K562 treated with DMSO at 1 percent for 24 hours (cell line): Measurements from ENCODE around the gene USP17L28. TPM values are rescaled to one million over a fixed set of nuclear protein-coding genes. Genes with fewer than 3 reads are reported as not detected.

Experiments used
- total RNA-seq: library from RNA; unstranded; fragments of 300-600 nt; gene quantifications from 2 replicates; pipeline ENCODE4 v1.2.3, GENCODE V29; 2022; ENCODE audit warnings: low read depth; ENCODE audit not compliant: insufficient read depth

The USP17L28 gene
- not detected in 2 replicates for total RNA-seq

GRCh38 chr4:9348593-9348992 is at the start of gene USP17L28:
Gene USP17L28 (plus strand): TSS chr4:9348893. CDS start chr4:9348893, 0 bp downstream.

GRCh38 chr4:9324865-9325264 is 23.8 kb upstream of the USP17L28 start, which contains the start of gene USP17L24:
Gene USP17L24 (plus strand): TSS chr4:9325165. CDS start chr4:9325165, 0 bp downstream.

GRCh38 chr4:9329611-9330010 is 19.1 kb upstream of the USP17L28 start, which contains the start of gene USP17L25:
Gene USP17L25 (plus strand): TSS chr4:9329911. CDS start chr4:9329911, 0 bp downstream.

GRCh38 chr4:9334358-9334757 is 14.3 kb upstream of the USP17L28 start, which contains the start of gene USP17L26:
Gene USP17L26 (plus strand): TSS chr4:9334658. CDS start chr4:9334658, 0 bp downstream.

GRCh38 chr4:9339103-9339502 is 9.6 kb upstream of the USP17L28 start, which contains the start of gene USP17L5:
Gene USP17L5 (plus strand): TSS chr4:9339403. CDS start chr4:9339403, 0 bp downstream.

GRCh38 chr4:9343848-9344247 is 4.8 kb upstream of the USP17L28 start, which contains the start of gene USP17L27:
Gene USP17L27 (plus strand): TSS chr4:9344148. CDS start chr4:9344148, 0 bp downstream.

GRCh38 chr4:9353338-9353737 is 4.6 kb downstream of the USP17L28 start, which contains the start of gene USP17L29:
Gene USP17L29 (plus strand): TSS chr4:9353638. CDS start chr4:9353638, 0 bp downstream.

GRCh38 chr4:9362829-9363228 is 14.1 kb downstream of the USP17L28 start, which contains the start of gene USP17L30:
Gene USP17L30 (plus strand): TSS chr4:9363129. CDS start chr4:9363129, 0 bp downstream.

Other genes with a start within 250 kb of the USP17L28 start
- gene FAM90A26, start 178.5 kb upstream of the USP17L28 start, total RNA-seq: not detected in 2 replicates
- not detected in 2 replicates for gene USP17L10, start 138.2 kb upstream of the USP17L28 start, total RNA-seq
- gene USP17L11, start 133.5 kb upstream of the USP17L28 start, total RNA-seq: not detected in 2 replicates
- gene USP17L12, start 128.7 kb upstream of the USP17L28 start, total RNA-seq: not detected in 2 replicates
- gene USP17L13, start 124.0 kb upstream of the USP17L28 start, total RNA-seq: not detected in 2 replicates
- not detected in 2 replicates for gene USP17L15, start 114.5 kb upstream of the USP17L28 start, total RNA-seq
- not detected in 2 replicates for gene USP17L17, start 105.0 kb upstream of the USP17L28 start, total RNA-seq
- not detected in 2 replicates for gene USP17L18, start 100.3 kb upstream of the USP17L28 start, total RNA-seq
- not detected in 2 replicates for gene USP17L19, start 95.5 kb upstream of the USP17L28 start, total RNA-seq
- gene USP17L20, start 90.8 kb upstream of the USP17L28 start, total RNA-seq: not detected in 2 replicates
- not detected in 2 replicates for gene USP17L21, start 86.0 kb upstream of the USP17L28 start, total RNA-seq
- not detected in 2 replicates for gene USP17L22, start 81.3 kb upstream of the USP17L28 start, total RNA-seq
- not detected in 2 replicates for gene USP17L24, start 23.7 kb upstream of the USP17L28 start, total RNA-seq
- not detected in 2 replicates for gene USP17L25, start 19.0 kb upstream of the USP17L28 start, total RNA-seq
- not detected in 2 replicates for gene USP17L26, start 14.2 kb upstream of the USP17L28 start, total RNA-seq
- not detected in 2 replicates for gene USP17L5, start 9.5 kb upstream of the USP17L28 start, total RNA-seq
- gene USP17L27, start 4.7 kb upstream of the USP17L28 start, total RNA-seq: not detected in 2 replicates
- not detected in 2 replicates for gene USP17L29, start 4.7 kb downstream of the USP17L28 start, total RNA-seq
- not detected in 2 replicates for gene USP17L30, start 14.2 kb downstream of the USP17L28 start, total RNA-seq
- not detected in 2 replicates for gene DEFB131A, start 95.5 kb downstream of the USP17L28 start, total RNA-seq